Loucy (cell line): ENCODE measurements around the gene NAALADL2.
"Not testable (repeated sequence)": the region's sequence is repeated elsewhere in the genome, so short reads cannot be mapped to it uniquely, and the experiment has no call there.

ENCODE experiments used
- H2AFZ ChIP-seq: fragments of 200-600 bp; sonication (generic); 2 replicates; pipeline ENCODE4 v1.6.0; 2016; ENCODE audit warnings: antibody characterized with exemption, mild to moderate bottlenecking, low read length, moderate library complexity
- H3F3A ChIP-seq: fragments of 200-600 bp; 2 replicates; pipeline ENCODE4 v1.6.0; 2016; ENCODE audit warnings: antibody characterized with exemption, low read depth, mild to moderate bottlenecking
- H3K27me3 ChIP-seq: fragments of 200-600 bp; sonication (generic); 2 replicates; pipeline ENCODE4 v1.6.1; 2014; ENCODE audit warnings: low read length, mild to moderate bottlenecking; ENCODE audit not compliant: insufficient read depth, poor library complexity, severe bottlenecking
- H3K36me3 ChIP-seq: fragments of 200-600 bp; sonication (generic); 2 replicates; pipeline ENCODE4 v1.6.1; 2016; ENCODE audit warnings: low read length; ENCODE audit not compliant: insufficient read depth
- H3K4me1 ChIP-seq: fragments of 200-600 bp; sonication (generic); 2 replicates; pipeline ENCODE4 v1.5.1; 2014; ENCODE audit warnings: low read length, mild to moderate bottlenecking; ENCODE audit not compliant: insufficient read depth, poor library complexity, severe bottlenecking
- H3K4me2 ChIP-seq: fragments of 200-600 bp; sonication (generic); 2 replicates; pipeline ENCODE4 v1.6.0; 2014; ENCODE audit warnings: antibody characterized with exemption, low read length, low read depth, mild to moderate bottlenecking; ENCODE audit not compliant: poor library complexity, severe bottlenecking
- H3K4me3 ChIP-seq: fragments of 200-600 bp; sonication (generic); 2 replicates; pipeline ENCODE4 v1.5.1; 2014; ENCODE audit warnings: low read length, mild to moderate bottlenecking, mixed read lengths; ENCODE audit not compliant: poor library complexity, severe bottlenecking
- H3K79me2 ChIP-seq: fragments of 200-600 bp; sonication (generic); 2 replicates; pipeline ENCODE4 v1.6.1; 2014; ENCODE audit warnings: low read length; ENCODE audit not compliant: insufficient read depth
- H3K9ac ChIP-seq: fragments of 200-600 bp; sonication (generic); 2 replicates; pipeline ENCODE4 v1.6.0; 2014; ENCODE audit warnings: mild to moderate bottlenecking, low read depth, low read length, moderate library complexity; ENCODE audit not compliant: poor library complexity, severe bottlenecking
- H3K9me2 ChIP-seq: fragments of 200-600 bp; sonication (generic); replicated peaks from 2 replicates; pipeline ENCODE4 v1.6.1; 2016; ENCODE audit warnings: low read depth, low read length, mixed read lengths
- H3K9me3 ChIP-seq: fragments of 200-600 bp; sonication (generic); 2 replicates; pipeline ENCODE4 v1.6.1; 2014; ENCODE audit warnings: mild to moderate bottlenecking, antibody characterized with exemption, low read length, low read depth; ENCODE audit not compliant: insufficient read depth
- H4K20me1 ChIP-seq: fragments of 200-600 bp; sonication (generic); 2 replicates; pipeline ENCODE4 v1.6.0; 2014; ENCODE audit warnings: antibody characterized with exemption, low read length, mild to moderate bottlenecking; ENCODE audit not compliant: insufficient read depth, poor library complexity, severe bottlenecking
- CTCF ChIP-seq: fragments of 200-600 bp; sonication (generic); conservative IDR thresholded peaks from 2 replicates; pipeline ENCODE4 v1.5.1; 2014; ENCODE audit warnings: mild to moderate bottlenecking, antibody characterized with exemption, low read length
- EZH2phosphoT487 ChIP-seq: fragments of 200-600 bp; IDR thresholded peaks from 2 replicates; pipeline ENCODE4 v1.6.1; 2018; ENCODE audit warnings: antibody characterized with exemption, mild to moderate bottlenecking, moderate library complexity, borderline replicate concordance

NAALADL2 gene

GRCh38 chr3:175453361-175453760 lies 594.2 kb downstream of the NAALADL2 start:
- Histone ChIP-seq H3K79me2 (no peaks in the 10 kb centered on the region), H3K4me2 (no peak overlapping the region), H3K27me3 (no peaks in the 10 kb centered on the region), H2AFZ (no peak overlapping the region), H3K4me1 (no peaks in the 10 kb centered on the region), H3K36me3 (no peaks in the 10 kb centered on the region), H3K9me3 (no peaks in the 10 kb centered on the region), H3F3A (no peaks in the 10 kb centered on the region), H3K9ac (no peak overlapping the region), H3K9me2 (no peaks in the 10 kb centered on the region), H4K20me1 (no peaks in the 10 kb centered on the region), H3K4me3 (no peak overlapping the region)
- TF ChIP-seq EZH2phosphoT487, result no peak
- TF ChIP-seq CTCF, result no peak

- H3K9me3 ChIP-seq, result no peaks in the 10 kb centered on the region
- no peaks in the 10 kb centered on the region for H3K9me2 ChIP-seq
- H3K36me3 ChIP-seq, result no peaks in the 10 kb centered on the region
- no peaks in the 10 kb centered on the region for H4K20me1 ChIP-seq
- H3K4me3 ChIP-seq, result no peak overlapping the region
- no peak overlapping the region for H3K9ac ChIP-seq
- no peaks in the 10 kb centered on the region for H3K4me1 ChIP-seq
- no peak overlapping the region for H2AFZ ChIP-seq
- no peaks in the 10 kb centered on the region for H3F3A ChIP-seq
- H3K79me2 ChIP-seq, result no peaks in the 10 kb centered on the region
- no peaks in the 10 kb centered on the region for H3K27me3 ChIP-seq
- no peak overlapping the region for H3K4me2 ChIP-seq
- TF ChIP-seq EZH2phosphoT487 (no peak), CTCF (no peak)
Observed at GRCh38 chr3:175456466-175456865, 597.3 kb downstream of the NAALADL2 start.

- H3K36me3 ChIP-seq, result no peaks in the 10 kb centered on the region
- H3K4me2 ChIP-seq, result no peak overlapping the region
- no peaks in the 10 kb centered on the region for H3K79me2 ChIP-seq
- no peak overlapping the region for H2AFZ ChIP-seq
- H3K9me2 ChIP-seq, result no peaks in the 10 kb centered on the region
- no peaks in the 10 kb centered on the region for H3K27me3 ChIP-seq
- H3K4me1 ChIP-seq, result no peaks in the 10 kb centered on the region
- no peak overlapping the region for H3K4me3 ChIP-seq
- H3K9ac ChIP-seq, result no peak overlapping the region
- H3K9me3 ChIP-seq, result no peaks in the 10 kb centered on the region
- TF ChIP-seq EZH2phosphoT487 (no peak), CTCF (no peak)
- H3F3A ChIP-seq, result no peaks in the 10 kb centered on the region
- H4K20me1 ChIP-seq, result no peaks in the 10 kb centered on the region
Observed at GRCh38 chr3:175457301-175457700, 598.2 kb downstream of the NAALADL2 start.

GRCh38 chr3:175460849-175461399 lies 601.8 kb downstream of the NAALADL2 start:
- H3K27me3 ChIP-seq, H3K79me2 ChIP-seq, H3K9me2 ChIP-seq, H3K4me3 ChIP-seq, H2AFZ ChIP-seq, H3F3A ChIP-seq, H3K4me1 ChIP-seq, H3K9ac ChIP-seq, H3K36me3 ChIP-seq, H4K20me1 ChIP-seq, H3K9me3 ChIP-seq, H3K4me2 ChIP-seq: not testable (repeated sequence)
